ENCODE results near the gene LRRC8D.
A peak's percentile ranks its signal among the peaks of the same experiment; 100 is the strongest.

LRRC8D gene

DNA sequence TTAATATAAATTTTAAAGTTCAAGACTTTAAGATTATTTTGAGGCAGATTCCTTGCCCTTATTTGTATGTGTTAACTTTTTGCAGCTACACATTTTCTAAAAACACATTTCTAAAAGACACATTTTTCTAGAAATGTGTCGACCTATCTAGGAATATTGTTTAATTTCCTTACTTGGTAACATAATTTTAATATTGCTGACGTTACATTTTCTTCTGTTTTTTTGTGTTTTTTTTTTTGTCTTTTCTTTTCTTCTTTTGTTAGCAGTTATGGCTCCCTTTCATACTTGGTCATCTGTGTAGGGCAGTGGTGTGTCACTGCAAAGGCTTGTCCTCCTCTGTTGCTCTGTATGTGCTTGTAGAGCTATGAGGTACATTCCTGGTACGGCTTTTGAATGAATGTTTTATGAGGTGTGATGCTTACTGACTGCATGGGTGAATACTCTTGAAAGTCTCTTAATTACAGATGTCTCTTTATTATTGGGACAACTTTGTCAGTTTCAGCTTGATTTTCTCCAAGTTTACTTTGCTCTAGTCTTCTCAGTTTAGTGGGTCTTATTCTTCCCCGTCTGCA is 30.1 kb downstream of the LRRC8D start:
- TF ChIP-seq BHLHE40 (IDR thresholded peaks at IDR 0.05; ENCODE audit: borderline replicate concordance) (no peak), SUZ12 (IDR thresholded peaks at IDR 0.05) (no peak), FOXK2 (IDR thresholded peaks at IDR 0.05) (no peak), FOXM1 (IDR thresholded peaks at IDR 0.05; ENCODE audit: borderline replicate concordance) (no peak), LEF1 (IDR thresholded peaks at IDR 0.05; ENCODE audit: borderline replicate concordance) (no peak), TARDBP (IDR thresholded peaks at IDR 0.05) (no peak), L3MBTL2 (conservative IDR thresholded peaks at IDR 0.05) (no peak), HDGF (IDR thresholded peaks at IDR 0.05; ENCODE audit: borderline replicate concordance) (no peak), FOXA1 (IDR thresholded peaks at IDR 0.05) (no peak), ARNT (IDR thresholded peaks at IDR 0.05) (no peak), SP1 (IDR thresholded peaks at IDR 0.05) (no peak), CTBP1 (IDR thresholded peaks at IDR 0.05; ENCODE audit: borderline replicate concordance) (no peak), ZNF384 (IDR thresholded peaks at IDR 0.05) (no peak), ELF4 (IDR thresholded peaks at IDR 0.05) (no peak), NFRKB (IDR thresholded peaks at IDR 0.05) (no peak)
- TF ChIP-seq, protein P1, sequence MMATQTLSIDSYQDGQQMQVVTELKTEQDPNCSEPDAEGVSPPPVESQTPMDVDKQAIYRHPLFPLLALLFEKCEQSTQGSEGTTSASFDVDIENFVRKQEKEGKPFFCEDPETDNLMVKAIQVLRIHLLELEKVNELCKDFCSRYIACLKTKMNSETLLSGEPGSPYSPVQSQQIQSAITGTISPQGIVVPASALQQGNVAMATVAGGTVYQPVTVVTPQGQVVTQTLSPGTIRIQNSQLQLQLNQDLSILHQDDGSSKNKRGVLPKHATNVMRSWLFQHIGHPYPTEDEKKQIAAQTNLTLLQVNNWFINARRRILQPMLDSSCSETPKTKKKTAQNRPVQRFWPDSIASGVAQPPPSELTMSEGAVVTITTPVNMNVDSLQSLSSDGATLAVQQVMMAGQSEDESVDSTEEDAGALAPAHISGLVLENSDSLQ (IDR thresholded peaks at IDR 0.05) = no peak
- POLR2A ChIA-PET = no interaction called here
- DNase-seq (ENCODE audit: extremely low spot score) = no peak
- CTCF ChIA-PET = interaction anchor here (0.7 kb wide), 1 partner anchor 37 kb away, joined by 3 read pairs; no protein-coding TSS in a partner anchor

DNA sequence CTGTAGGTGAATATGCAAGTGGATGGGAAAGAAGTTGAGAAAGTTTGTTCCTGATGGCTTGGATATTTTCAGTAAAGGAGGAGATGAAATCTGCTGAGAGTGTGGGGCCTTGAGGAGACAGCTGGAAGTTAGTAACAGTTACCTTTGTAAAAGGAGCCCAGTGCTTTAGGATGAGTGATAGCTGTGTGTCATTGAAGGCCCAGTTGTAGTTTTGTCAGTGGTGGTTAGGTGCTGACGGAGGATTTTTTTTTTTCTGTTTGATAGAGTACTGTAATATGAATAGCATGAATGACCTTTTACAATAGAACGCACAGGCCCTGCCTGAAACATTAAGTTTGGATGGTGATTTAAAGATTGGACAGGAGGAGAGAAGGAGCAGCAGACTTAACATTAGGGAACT is 33.3 kb downstream of the LRRC8D start:
- TF ChIP-seq HDGF (IDR thresholded peaks at IDR 0.05; ENCODE audit: borderline replicate concordance) (no peak), NFRKB (IDR thresholded peaks at IDR 0.05) (no peak), FOXK2 (IDR thresholded peaks at IDR 0.05) (no peak), LEF1 (IDR thresholded peaks at IDR 0.05; ENCODE audit: borderline replicate concordance) (no peak), SUZ12 (IDR thresholded peaks at IDR 0.05) (no peak), FOXM1 (IDR thresholded peaks at IDR 0.05; ENCODE audit: borderline replicate concordance) (no peak), CTBP1 (IDR thresholded peaks at IDR 0.05; ENCODE audit: borderline replicate concordance) (no peak), SP1 (IDR thresholded peaks at IDR 0.05) (no peak), BHLHE40 (IDR thresholded peaks at IDR 0.05; ENCODE audit: borderline replicate concordance) (no peak), ZNF384 (IDR thresholded peaks at IDR 0.05) (no peak), L3MBTL2 (conservative IDR thresholded peaks at IDR 0.05) (no peak), ELF4 (IDR thresholded peaks at IDR 0.05) (no peak)
- TF ChIP-seq, protein P1 (IDR thresholded peaks at IDR 0.05) = no peak
- CTCF ChIA-PET = no interaction called here
- DNase-seq (ENCODE audit: extremely low spot score) = no peak
- POLR2A ChIA-PET = no interaction called here

GRCh38 chr1:89855413-89856123 is 34.7 kb downstream of the LRRC8D start:
- TF ChIP-seq L3MBTL2 (conservative IDR thresholded peaks at IDR 0.05) (no peak), HDGF (IDR thresholded peaks at IDR 0.05; ENCODE audit: borderline replicate concordance) (no peak), CTBP1 (IDR thresholded peaks at IDR 0.05; ENCODE audit: borderline replicate concordance) (no peak), LEF1 (IDR thresholded peaks at IDR 0.05; ENCODE audit: borderline replicate concordance) (no peak)
- POLR2A ChIA-PET = no interaction called here
- CTCF ChIA-PET = interaction anchor here (0.8 kb wide), 1 partner anchor 12 kb away, joined by 3 read pairs; no protein-coding TSS in a partner anchor
- DNase-seq (ENCODE audit: extremely low spot score) = no peak

GRCh38 chr1:89863165-89863830 is 42.5 kb downstream of the LRRC8D start:
- DNase-seq (ENCODE audit: extremely low spot score) = no peak
- TF ChIP-seq LEF1 (IDR thresholded peaks at IDR 0.05; ENCODE audit: borderline replicate concordance) (no peak), ZNF384 (IDR thresholded peaks at IDR 0.05) (no peak), NFRKB (IDR thresholded peaks at IDR 0.05) (no peak), TARDBP (IDR thresholded peaks at IDR 0.05) (no peak), FOXK2 (IDR thresholded peaks at IDR 0.05) (no peak), CTBP1 (IDR thresholded peaks at IDR 0.05; ENCODE audit: borderline replicate concordance) (no peak), L3MBTL2 (conservative IDR thresholded peaks at IDR 0.05) (no peak)
- TF ChIP-seq, protein P1 (IDR thresholded peaks at IDR 0.05) = no peak
- POLR2A ChIA-PET = no interaction called here
- CTCF ChIA-PET = interaction anchor here (0.9 kb wide), 1 partner anchor 13 kb away, joined by 3 read pairs; no protein-coding TSS in a partner anchor

DNA sequence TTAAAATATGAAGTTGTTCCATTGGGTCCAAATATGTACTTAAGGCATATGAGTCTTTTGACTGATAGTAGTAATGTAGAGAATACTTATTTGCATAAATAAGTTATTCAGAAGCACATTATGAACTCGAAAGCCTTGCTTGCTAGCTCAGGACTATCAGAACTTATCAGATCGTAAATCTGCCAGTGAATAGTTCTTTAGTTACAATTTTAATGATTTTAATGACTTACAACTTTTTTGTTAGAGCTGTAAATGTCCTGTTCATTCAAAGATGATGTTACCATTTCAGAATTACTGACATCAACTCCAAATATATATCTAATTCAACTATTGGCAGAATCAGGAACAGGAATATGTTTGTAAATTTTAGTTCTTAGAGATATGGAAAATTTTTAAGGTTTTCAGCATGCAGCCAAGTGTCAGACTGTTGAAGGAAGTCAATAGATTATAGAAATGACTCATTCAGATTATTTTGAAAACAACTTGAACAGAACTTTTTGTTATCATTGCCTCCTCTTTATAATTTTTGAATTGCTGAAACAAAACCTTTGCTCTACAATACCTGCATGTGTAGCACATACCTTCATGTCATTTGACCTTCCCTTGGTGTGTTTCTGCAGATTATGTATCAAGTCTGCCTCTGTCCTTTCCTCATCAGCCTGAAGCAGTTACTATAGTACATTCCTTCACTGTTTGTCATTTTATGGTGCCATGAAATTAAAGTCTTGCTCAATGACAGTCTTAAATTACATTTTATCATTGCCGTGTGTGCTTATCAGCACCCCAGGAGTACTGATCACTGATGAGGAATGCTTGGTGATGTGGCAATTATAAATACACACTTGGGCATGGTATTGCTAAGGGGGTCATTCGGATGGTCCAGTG is 44.9 kb downstream of the LRRC8D start:
- ChIA-PET POLR2A (no interaction called here), CTCF (no interaction called here)
- no peak for TF ChIP-seq TARDBP (IDR thresholded peaks at IDR 0.05)
- TF ChIP-seq L3MBTL2 (conservative IDR thresholded peaks at IDR 0.05) = no peak
- TF ChIP-seq FOXM1 (IDR thresholded peaks at IDR 0.05; ENCODE audit: borderline replicate concordance) = no peak
- TF ChIP-seq ELF4 (IDR thresholded peaks at IDR 0.05) = no peak
- TF ChIP-seq, protein P1 (IDR thresholded peaks at IDR 0.05) = peak; percentile 76
- no peak for TF ChIP-seq ZNF384 (IDR thresholded peaks at IDR 0.05)
- peak; percentile 24 for DNase-seq (ENCODE audit: extremely low spot score)

Measured in HEK293T (cell line).